ENCODE results near the gene WWC1.

Gene WWC1

GRCh38 chr5:168364151-168364661 is 72.8 kb downstream of the WWC1 start:
- peak; percentile 41 for DNase-seq (ENCODE audit: low read depth)

DNA sequence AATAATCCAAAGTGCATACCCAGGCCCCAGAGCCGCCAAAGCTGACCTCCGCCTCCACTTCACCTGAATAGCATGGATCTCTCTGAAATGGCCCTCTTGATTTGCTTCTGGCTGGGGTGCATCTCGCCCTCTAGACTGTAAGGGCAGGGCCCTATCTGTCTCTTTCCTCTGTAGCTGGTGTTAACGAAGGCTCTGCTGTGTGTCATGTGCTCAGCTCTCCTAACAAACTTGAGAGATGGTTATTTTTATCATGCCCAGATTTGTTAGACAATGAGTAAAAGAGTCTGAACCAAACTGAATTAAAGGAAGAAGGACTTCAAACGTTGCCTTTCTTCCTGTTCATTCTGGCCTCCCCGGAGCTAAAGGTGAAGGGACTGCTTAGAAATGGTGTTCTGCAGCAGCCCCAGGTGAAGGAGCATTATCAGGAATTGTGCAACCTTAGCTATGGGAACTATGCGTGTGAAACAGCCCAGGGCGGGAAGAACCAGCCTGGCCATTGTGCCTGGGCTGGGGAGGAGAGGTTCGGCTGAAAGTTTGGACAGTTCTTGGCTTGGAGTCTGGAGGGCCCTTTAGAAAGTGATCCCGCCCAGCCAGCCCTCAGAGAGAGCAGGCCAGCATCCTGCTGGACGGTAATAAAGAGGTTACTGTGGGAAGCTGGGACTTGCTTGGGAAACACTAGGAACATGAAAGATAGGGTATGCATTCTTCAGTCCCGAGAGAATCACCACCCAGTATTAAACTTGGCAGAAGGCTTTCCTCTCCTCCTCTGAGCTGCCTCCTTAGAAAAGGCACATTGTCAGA is 73.5 kb downstream of the WWC1 start:
- peak; percentile 38 for DNase-seq (ENCODE audit: low read depth)

DNA sequence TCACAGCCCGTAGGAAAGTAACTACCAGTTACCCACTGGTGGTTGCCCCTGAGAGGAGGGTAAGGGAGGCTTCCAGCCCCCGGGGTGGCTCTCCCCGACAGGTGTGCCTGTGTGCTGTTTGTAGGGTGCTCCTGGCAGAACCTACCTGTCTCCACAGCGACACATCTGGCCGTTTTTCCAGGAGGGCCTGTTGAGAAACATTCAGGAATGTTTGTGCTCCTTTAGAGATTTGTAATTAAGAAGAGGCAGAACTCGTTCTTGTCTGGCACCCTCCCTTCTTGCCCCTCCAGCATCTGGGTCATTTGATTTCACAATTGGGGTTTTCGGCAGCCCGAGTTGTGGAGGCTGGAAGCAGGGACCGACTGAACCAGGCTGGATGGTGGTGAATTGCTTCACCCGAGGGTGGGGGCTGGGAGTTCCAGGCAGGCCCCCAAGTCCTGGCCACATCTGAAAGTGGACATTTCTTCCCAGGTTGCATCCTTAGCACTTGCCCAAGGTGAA is 74.2 kb downstream of the WWC1 start:
- peak; percentile 56 for DNase-seq (ENCODE audit: low read depth)

- peak; percentile 73 for DNase-seq (ENCODE audit: low read depth)
These were observed 74.7 kb downstream of the WWC1 start for GRCh38 chr5:168366116-168366515.

GRCh38 chr5:168368854-168369253 is 77.4 kb downstream of the WWC1 start:
- DNase-seq (ENCODE audit: low read depth), result no peak

- DNase-seq (ENCODE audit: low read depth), result no peak
These were observed 79.4 kb downstream of the WWC1 start for GRCh38 chr5:168370831-168371230.

- no peak for DNase-seq (ENCODE audit: low read depth)
These were observed 81.0 kb downstream of the WWC1 start for GRCh38 chr5:168372356-168372946.

- no peak for DNase-seq (ENCODE audit: low read depth)
These were observed 83.1 kb downstream of the WWC1 start for GRCh38 chr5:168374532-168374931.

DNA sequence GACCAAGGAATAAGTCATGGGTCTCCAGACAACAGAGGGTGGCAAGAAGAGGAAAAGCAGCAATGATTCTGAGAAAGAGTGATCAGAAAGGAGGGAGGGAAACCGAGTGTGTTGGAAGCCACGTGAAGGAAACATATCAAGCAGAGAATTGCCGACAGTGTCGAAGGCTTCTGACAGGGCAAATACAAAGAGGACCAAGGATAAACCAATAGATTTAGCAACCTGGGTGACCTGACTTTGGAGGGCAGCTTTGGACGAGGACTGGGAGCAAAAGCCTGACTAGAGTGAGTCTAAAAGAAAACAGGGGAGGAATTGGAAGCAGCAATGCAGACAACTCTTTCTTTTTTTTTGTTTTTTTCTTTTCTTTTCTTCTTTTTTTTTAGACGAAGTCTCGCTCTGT is 83.8 kb downstream of the WWC1 start:
- no peak for DNase-seq (ENCODE audit: low read depth)

DNA sequence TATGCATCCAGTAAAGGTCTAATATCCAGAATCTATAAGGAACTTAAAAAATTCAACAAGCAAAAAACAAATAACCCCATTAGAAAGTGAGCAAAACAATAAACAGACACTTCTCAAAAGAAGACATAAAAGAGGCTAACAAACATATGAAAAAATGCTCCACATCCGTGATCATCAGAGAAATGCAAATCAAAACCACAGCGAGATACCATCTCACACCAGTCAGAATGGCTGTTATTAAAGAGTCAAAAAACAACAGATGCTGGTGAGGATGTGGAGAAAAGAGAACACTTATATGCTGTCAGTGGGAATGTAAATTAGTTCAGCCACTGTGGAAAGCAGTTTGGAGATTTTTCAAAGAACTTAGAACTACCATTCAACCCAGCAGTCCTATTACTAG is 86.1 kb downstream of the WWC1 start:
- no peak for DNase-seq (ENCODE audit: low read depth)

DNA sequence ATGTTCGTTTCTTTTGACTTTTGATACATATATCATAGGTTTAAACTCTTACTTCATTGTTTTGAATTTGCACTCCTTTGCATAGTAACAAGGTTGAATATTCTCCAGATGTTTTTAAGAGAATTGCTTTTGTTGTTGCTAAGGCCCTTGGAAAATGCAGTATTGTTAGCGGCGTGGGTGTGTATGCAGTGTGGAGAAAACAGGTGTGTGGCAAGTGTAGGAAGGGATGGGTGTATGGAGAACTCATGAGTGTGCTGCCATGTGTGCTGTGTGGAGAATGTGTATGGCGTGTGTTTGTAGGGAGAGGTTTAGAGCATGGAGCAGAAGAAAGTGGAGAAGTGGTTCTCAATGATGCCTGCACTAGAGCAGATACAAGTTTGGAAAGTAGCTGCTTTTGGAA is 87.3 kb downstream of the WWC1 start:
- no peak for DNase-seq (ENCODE audit: low read depth)

DNA sequence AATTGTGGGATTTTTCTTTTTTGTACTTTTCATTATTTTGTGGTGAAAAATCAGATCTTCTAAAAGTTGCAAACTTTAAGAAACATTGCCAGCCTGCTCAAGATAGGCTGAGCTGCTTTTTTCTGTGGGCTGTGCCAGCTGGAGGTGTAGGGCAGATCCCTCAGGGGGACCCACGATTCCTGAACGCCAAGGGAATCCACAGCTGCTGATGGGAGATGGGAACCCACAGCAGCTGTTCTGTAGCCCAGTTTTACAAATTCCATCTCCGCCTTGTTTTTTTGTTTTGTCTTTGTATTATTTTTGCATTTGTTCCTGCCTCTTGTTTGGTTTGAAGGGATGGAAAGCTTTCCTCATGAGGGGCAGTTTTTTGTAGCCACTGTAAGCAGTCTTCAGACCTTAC is 91.0 kb downstream of the WWC1 start:
- no peak for DNase-seq (ENCODE audit: low read depth)

- DNase-seq (ENCODE audit: low read depth), result no peak
These were observed 99.0 kb downstream of the WWC1 start for GRCh38 chr5:168390491-168390890.

GRCh38 chr5:168393773-168394172 is 102.3 kb downstream of the WWC1 start:
- DNase-seq (ENCODE audit: low read depth), result no peak

DNA sequence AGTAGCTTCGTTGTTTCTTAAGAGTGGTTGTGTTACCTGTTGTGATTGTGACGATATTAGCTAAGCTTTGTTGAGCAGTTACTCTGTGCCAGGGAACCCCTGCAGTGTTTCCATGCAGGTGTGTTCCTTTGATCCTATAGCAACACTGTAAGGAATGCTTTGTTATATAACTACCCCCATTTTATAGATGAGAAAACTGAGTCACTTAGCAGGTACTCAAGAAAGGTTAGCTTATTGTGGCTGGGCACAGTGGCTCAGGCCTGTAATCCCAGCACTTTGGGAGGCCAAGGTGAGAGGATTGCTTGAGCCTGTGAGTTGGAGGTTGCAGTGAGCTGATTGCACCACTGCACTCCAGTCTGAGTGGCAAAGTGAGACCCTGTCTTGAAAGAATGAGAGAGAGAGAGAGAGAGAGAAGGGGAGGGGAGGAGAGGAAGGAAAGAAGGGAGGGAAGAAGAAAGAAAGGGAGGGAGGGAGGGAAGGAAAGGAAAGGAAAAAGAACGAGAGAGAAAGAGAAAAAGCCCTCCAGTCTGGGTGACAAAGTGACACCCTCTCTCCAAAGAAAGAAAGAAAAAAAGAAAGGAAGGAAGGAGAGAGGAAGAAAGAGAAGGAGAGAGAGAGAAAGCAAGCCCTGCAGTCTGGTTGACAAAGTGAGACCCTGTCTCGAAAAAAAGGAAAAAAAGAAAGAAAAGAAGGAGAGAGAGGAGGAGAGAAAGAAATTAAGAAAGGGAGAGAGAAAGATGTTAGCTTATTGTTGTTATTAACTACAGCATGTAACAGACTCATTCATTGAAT is 109.2 kb downstream of the WWC1 start:
- DNase-seq (ENCODE audit: low read depth), result no peak

- DNase-seq (ENCODE audit: low read depth), result no peak
These were observed 109.8 kb downstream of the WWC1 start for GRCh38 chr5:168401226-168401625.

DNA sequence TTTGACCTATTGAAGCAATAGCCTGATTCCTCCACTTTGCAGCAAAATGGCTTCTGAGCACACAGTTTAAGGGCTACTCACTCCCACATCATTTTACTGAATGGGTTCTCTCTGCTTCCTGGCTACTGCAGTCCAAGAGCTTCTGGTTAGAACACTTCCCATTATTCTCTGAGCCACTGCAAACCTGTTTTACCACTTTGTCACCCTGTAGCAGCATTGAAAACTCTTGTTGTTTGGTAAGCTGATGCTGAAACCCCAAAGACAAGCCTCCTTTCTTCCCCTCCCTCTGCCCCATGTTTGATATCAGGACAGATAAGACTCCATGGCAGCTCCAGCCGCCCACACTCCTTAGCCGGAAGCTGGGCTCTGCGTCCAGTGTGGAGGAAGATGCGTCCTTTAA is 110.4 kb downstream of the WWC1 start:
- DNase-seq (ENCODE audit: low read depth), result no peak

DNA sequence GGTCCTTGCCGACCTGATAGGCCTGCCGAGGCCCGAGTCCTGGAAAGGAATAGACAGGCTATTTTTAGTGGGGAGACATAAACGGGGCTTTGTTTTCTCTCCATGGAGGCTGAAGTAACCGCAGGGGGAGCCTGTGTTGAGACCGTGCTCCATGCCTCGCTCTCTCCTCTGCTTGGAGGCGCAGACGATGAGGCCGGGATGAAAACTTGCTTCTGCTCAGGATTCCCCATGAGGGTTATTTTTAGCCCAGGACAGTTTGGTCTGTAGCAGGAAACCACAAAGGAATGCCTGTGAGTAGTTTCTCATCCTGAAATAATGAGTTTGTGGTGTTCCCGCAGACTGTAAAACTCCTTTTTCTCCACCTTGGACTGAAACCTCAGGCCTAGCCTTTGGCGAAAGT is 112.9 kb downstream of the WWC1 start:
- DNase-seq (ENCODE audit: low read depth), result peak; percentile 96

DNA sequence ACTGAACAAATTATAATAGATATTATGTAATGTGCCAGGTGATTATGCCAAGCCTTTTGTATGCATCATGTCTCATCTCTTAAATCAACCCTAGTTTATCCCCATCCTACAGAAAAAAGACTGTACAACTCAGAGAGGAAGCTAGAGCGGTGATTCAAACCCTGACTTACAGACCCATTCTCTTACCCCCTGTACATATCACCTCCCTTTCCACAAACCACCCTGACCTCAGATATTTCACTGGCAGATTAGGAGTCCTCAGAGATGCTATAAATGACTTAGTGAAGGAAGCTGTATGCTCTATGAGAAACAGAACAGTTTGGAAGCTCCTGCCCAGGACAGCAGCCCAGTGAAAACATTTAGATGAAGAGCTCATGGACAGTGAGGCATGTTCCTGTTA is 115.8 kb downstream of the WWC1 start:
- DNase-seq (ENCODE audit: low read depth), result peak; percentile 83

GRCh38 chr5:168408561-168409305 is 117.3 kb downstream of the WWC1 start:
- DNase-seq (ENCODE audit: low read depth), result peak; percentile 13

- DNase-seq (ENCODE audit: low read depth), result peak; percentile 99
These were observed 118.4 kb downstream of the WWC1 start for GRCh38 chr5:168409591-168410458.

Measured in amniotic epithelial cell (primary cell).